A549 (cell line): ENCODE data around the gene WDR62. TPM values are rescaled to one million over a fixed set of nuclear protein-coding genes. Genes with fewer than 3 reads are reported as not detected.

Experiments
- ATAC-seq, 2 experiments: fragments of 200-7000 bp in 1 of 2; fragments of >200 bp in 1 of 2; cut with Nextera tagmentation in 1 of 2; cut with Tn5 transposase in 1 of 2; 3 replicates each; pipeline versions ENCODE4 v1.8.0 to v1.9.1; 2018 to 2020; ENCODE audit warnings: mild to moderate bottlenecking in 1 of 2, moderate library complexity in 1 of 2
- CTCF ChIA-PET: fragments of 300-600 bp; sonication (Branson Sonifier 250); formaldehyde crosslinking; extraction: SDS; loops from one replicate; lab custom pipeline; 2021; ENCODE audit warnings: antibody characterized with exemption, inconsistent platforms; lab: Yijun Ruan, JAX
- POLR2A ChIA-PET: fragments of 350-600 bp; formaldehyde crosslinking; extraction: SDS; loops from one replicate; lab custom pipeline; 2021; ENCODE audit warnings: antibody characterized with exemption, inconsistent platforms; lab: Yijun Ruan, JAX
- DNase-seq, 2 experiments: peaks; one replicate each; pipeline versions ENCODE4 v3.0.0 to v3.0.0-alpha.2; 2011 to 2016; ENCODE audit warnings: low read depth in 1 of 2, low spot score in 1 of 2
- FAIRE-seq: peaks from 2 replicates; lab custom pipeline; 2011; peaks lifted over from hg19 to GRCh38; lab: Jason Lieb, UNC
- H3K27ac ChIP-seq, 2 experiments: fragments of >200 bp; sonication (Bioruptor Twin); formaldehyde crosslinking; 3 replicates each; pipeline ENCODE4 v1.5.1; 2016 to 2017
- H3K4me1 ChIP-seq: fragments of >200 bp; sonication (Bioruptor Twin); formaldehyde crosslinking; 3 replicates; pipeline ENCODE4 v1.6.1; 2016
- H3K4me2 ChIP-seq: fragments of >200 bp; sonication (Bioruptor Twin); formaldehyde crosslinking; 3 replicates; pipeline ENCODE4 v1.6.1; 2016
- H3K4me3 ChIP-seq: fragments of >200 bp; sonication (Bioruptor Twin); formaldehyde crosslinking; 3 replicates; pipeline ENCODE4 v1.5.1; 2016
- H3K9me3 ChIP-seq: fragments of >200 bp; sonication (Bioruptor Twin); formaldehyde crosslinking; 3 replicates; pipeline ENCODE4 v1.6.1; 2016
- CBX2 ChIP-seq: fragments of 200-600 bp; sonication (generic); IDR thresholded peaks from 2 replicates; pipeline ENCODE4 v1.6.1; 2016; ENCODE audit warnings: low read depth, mild to moderate bottlenecking, borderline replicate concordance
- CHD2 ChIP-seq: fragments of 150-350 bp; IDR thresholded peaks from 2 replicates; pipeline ENCODE4 v1.6.1; 2014; ENCODE audit warnings: low read length; ENCODE audit not compliant: partially characterized antibody
- CTCF ChIP-seq: fragments of >200 bp; sonication (Bioruptor Twin); formaldehyde crosslinking; IDR thresholded peaks from 3 replicates; pipeline ENCODE4 v1.5.1; 2016
- E2F6 ChIP-seq: IDR thresholded peaks from 2 replicates; pipeline ENCODE4 v1.6.1; 2012; ENCODE audit warnings: low read depth, borderline replicate concordance
- EHF ChIP-seq: fragments of 250-450 bp; sonication (Bioruptor Pico); IDR thresholded peaks from 2 replicates; pipeline ENCODE4 v1.5.0; 2020; ENCODE audit warnings: mild to moderate bottlenecking
- EP300 ChIP-seq, 2 experiments: fragments of >200 bp; sonication (Bioruptor Twin); formaldehyde crosslinking; IDR thresholded peaks; 2 replicates in 1 of 2; 3 replicates in 1 of 2; pipeline ENCODE4 v1.6.1; 2016 to 2017
- HES2 ChIP-seq: fragments of >200 bp; sonication (Bioruptor Twin); formaldehyde crosslinking; IDR thresholded peaks from 2 replicates; pipeline ENCODE4 v1.6.1; 2016
- KDM1A ChIP-seq: fragments of 200-600 bp; sonication (generic); IDR thresholded peaks from 2 replicates; pipeline ENCODE4 v1.6.1; 2016; ENCODE audit warnings: low read depth, mild to moderate bottlenecking
- NR3C1 ChIP-seq: fragments of >200 bp; sonication (Bioruptor Twin); formaldehyde crosslinking; IDR thresholded peaks from 3 replicates; pipeline ENCODE4 v1.6.1; 2017
- PHF8 ChIP-seq: fragments of 200-600 bp; sonication (generic); IDR thresholded peaks from 2 replicates; pipeline ENCODE4 v1.6.1; 2016; ENCODE audit warnings: low read depth, mild to moderate bottlenecking, antibody characterized with exemption, moderate library complexity, borderline replicate concordance
- SREBF2 ChIP-seq: fragments of 450-650 bp; IDR thresholded peaks from 2 replicates; pipeline ENCODE4 v1.6.1; 2014; ENCODE audit warnings: mild to moderate bottlenecking, moderate library complexity
- ZFP36 ChIP-seq: fragments of 450-650 bp; IDR thresholded peaks from 2 replicates; pipeline ENCODE4 v1.6.1; 2014; ENCODE audit warnings: borderline replicate concordance; ENCODE audit not compliant: partially characterized antibody
- ZSCAN20 ChIP-seq: fragments of 250-450 bp; sonication (Bioruptor Pico); IDR thresholded peaks from 2 replicates; pipeline ENCODE4 v1.8.0; 2022; ENCODE audit warnings: mild to moderate bottlenecking, moderate library complexity
- WGBS: methylation state at CpG from one replicate; pipeline ENCODE4 v1.1.6; 2017; ENCODE audit errors: missing lambda C conversion rate; 5-methylcytosine and 5-hydroxymethylcytosine counted together
- polyA plus RNA-seq, 4 experiments: library from polyadenylated mRNA; depleted of rRNA in 3 of 4; stranded (reverse); fragments of >200 nt; fragmentation: RNase III in 1 of 4; extraction: RNeasy Plus Mini Kit Qiagen cat#74134 plus additional on column Dnase treatment in 1 of 4; gene quantifications; 2 replicates in 3 of 4; 3 replicates in 1 of 4; pipeline ENCODE4 v1.2.3, GENCODE V29; 2011 to 2017

The WDR62 gene
- polyA plus RNA-seq, 2 of the 4 experiments (the other 2 are of a cell fraction): 15.5 to 32.9 TPM

GRCh38 chr19:36108684-36109083 is 54.0 kb downstream of the WDR62 start (continued):
- no peak for TF ChIP-seq E2F6

GRCh38 chr19:36110487-36111199 is 55.9 kb downstream of the WDR62 start, which contains the start of gene OVOL3:
Gene OVOL3, plus strand, starts transcription at chr19:36111143. Its CDS starts 60 bp downstream, at chr19:36111203.
- ATAC-seq: no peak

GRCh38 chr19:36111200-36111539 is 56.5 kb downstream of the WDR62 start:
- no peak for DNase-seq
- Histone ChIP-seq H3K4me1 (peaks cover 11% of the 10 kb centered on the region), H3K4me3 (no peak overlapping the region), H3K4me2 (no peak overlapping the region), H3K27ac (no peak overlapping the region), H3K9me3 (no peaks in the 10 kb centered on the region)
- ATAC-seq: no peak
- no peak for FAIRE-seq
- no peak for TF ChIP-seq EHF (CRISPR knock-in tag)
- no peak for TF ChIP-seq CHD2
- no peak for TF ChIP-seq NR3C1
- TF ChIP-seq PHF8: no peak
- TF ChIP-seq CTCF: no peak
- TF ChIP-seq CBX2: no peak
- TF ChIP-seq HES2: no peak
- 94% methylated on average over 13 of the region's 13 CpGs for WGBS
- ChIA-PET POLR2A (no interaction called here), CTCF (interaction anchor here (0.9 to 15.7 kb wide), 8 partner anchors 10 to 180 kb away, joined by 3 to 157 read pairs (median 4); partner anchors contain the start of genes THAP8 and WDR62)

More at GRCh38 chr19:36110487-36111199, 55.9 kb downstream of the WDR62 start, which contains the start of gene OVOL3:
- no peak for DNase-seq
- ChIA-PET CTCF (interaction anchor here (0.6 to 15.7 kb wide), 13 partner anchors 9 to 1821 kb away, joined by 3 to 157 read pairs (median 4); partner anchors contain the start of genes THAP8 and WDR62), POLR2A (interaction anchor here (0.6 kb wide), 1 partner anchor 227 kb away, joined by 3 read pairs; no protein-coding TSS in a partner anchor)
- Histone ChIP-seq H3K4me1 (peaks cover 9% of the 10 kb centered on the region; the same call in 2 of the 3 replicates), H3K9me3 (no peaks in the 10 kb centered on the region), H3K27ac (no peak within 1 kb of the TSS), H3K4me3 (no peak within 1 kb of the TSS), H3K4me2 (no peak within 1 kb of the TSS)
- 100% methylated on average over 1 of the region's 1 CpG for WGBS
- FAIRE-seq: no peak
- TF ChIP-seq EP300 (IDR thresholded peaks at IDR 0.05): no peak
- peak; percentile 78 for TF ChIP-seq ZFP36
- 0 out of 2 replicates have a peak, but pooled peaks have one; percentile 13 for TF ChIP-seq KDM1A
- TF ChIP-seq, all 56 proteins: peak for 2

GRCh38 chr19:36112678-36113077 is 58.0 kb downstream of the WDR62 start:
- ATAC-seq (no peak), DNase-seq (no peak), FAIRE-seq (no peak)
- ChIA-PET POLR2A (no interaction called here), CTCF (interaction anchor here (1.3 to 6.3 kb wide), 4 partner anchors 10 to 182 kb away, joined by 3 to 44 read pairs (median 18); partner anchors contain the start of gene THAP8)
- H3K9me3 ChIP-seq: no peaks in the 10 kb centered on the region
- peaks cover 25% of the 10 kb centered on the region for H3K4me1 ChIP-seq
- no peak overlapping the region for H3K27ac ChIP-seq
- H3K4me3 ChIP-seq: no peak overlapping the region
- 96% methylated on average over 10 of the region's 10 CpGs for WGBS
- no peak overlapping the region for H3K4me2 ChIP-seq
- no peak for TF ChIP-seq SREBF2
- no peak for TF ChIP-seq ZSCAN20 (CRISPR knock-in tag)
- TF ChIP-seq KDM1A: no peak
